HG03025 (cell line): Measurements from ENCODE around the gene SFRP2.

ENCODE experiments used
- ATAC-seq: cut with Tn5 transposase; IDR thresholded peaks from one replicate; pipeline ENCODE4 v1.9.1; 2021; ENCODE audit warnings: mild to moderate bottlenecking, moderate library complexity; ENCODE audit not compliant: unreplicated experiment, low FRiP score

SFRP2 gene

DNA sequence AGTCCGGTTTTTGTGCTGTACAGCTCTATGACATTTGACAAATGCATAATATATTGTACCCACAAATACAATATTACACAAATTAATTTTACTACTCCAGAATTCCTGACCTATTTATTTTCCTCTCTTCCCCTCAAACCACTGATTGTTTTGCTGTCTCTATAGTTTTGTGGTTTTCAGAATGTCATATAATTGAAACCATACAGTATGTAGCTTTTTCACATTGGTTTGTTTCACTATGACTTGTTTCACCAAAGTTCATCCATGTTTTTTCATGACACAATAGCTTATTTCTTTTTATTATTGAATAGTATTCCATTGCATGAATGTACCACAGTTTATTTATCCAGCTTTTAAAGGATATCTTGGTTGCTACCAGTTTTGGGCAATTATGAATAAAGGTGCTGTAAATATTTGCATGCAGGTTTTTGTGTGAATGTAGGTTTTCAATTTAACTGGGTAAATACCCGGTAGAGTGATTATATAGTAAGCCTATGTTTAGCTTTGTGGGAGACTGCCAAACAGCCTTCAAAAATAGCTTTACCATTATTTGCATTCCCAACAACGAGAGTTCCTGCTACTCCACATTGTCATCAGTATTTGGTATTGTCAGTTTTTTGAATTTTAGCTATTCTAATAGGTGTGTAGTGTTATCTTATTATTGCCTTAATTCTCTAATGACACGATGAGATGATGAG is 55.0 kb downstream of the SFRP2 start:
- no peak for ATAC-seq

- ATAC-seq = no peak
Observed at GRCh38 chr4:153731239-153731638, 57.6 kb downstream of the SFRP2 start.
